A549 (cell line): Measurements from ENCODE around the gene HPRT1.

Experiments
- BCL3 ChIP-seq: fragments of >200 bp; sonication (Bioruptor Twin); formaldehyde crosslinking; IDR thresholded peaks from 3 replicates; pipeline ENCODE4 v1.6.1; 2016
- CTCF ChIP-seq: fragments of >200 bp; sonication (Bioruptor Twin); formaldehyde crosslinking; IDR thresholded peaks from 3 replicates; pipeline ENCODE4 v1.5.1; 2016
- E2F6 ChIP-seq: IDR thresholded peaks from 2 replicates; pipeline ENCODE4 v1.6.1; 2012; ENCODE audit warnings: low read depth, borderline replicate concordance
- KDM1A ChIP-seq: fragments of 200-600 bp; sonication (generic); IDR thresholded peaks from 2 replicates; pipeline ENCODE4 v1.6.1; 2016; ENCODE audit warnings: low read depth, mild to moderate bottlenecking
- PBX3 ChIP-seq: IDR thresholded peaks from 2 replicates; pipeline ENCODE4 v1.6.1; 2012
- POLR2A ChIP-seq: IDR thresholded peaks from 2 replicates; pipeline ENCODE4 v1.6.1; 2012; ENCODE audit warnings: mild to moderate bottlenecking, low read length
- REST ChIP-seq: fragments of 200-600 bp; sonication (generic); IDR thresholded peaks from 2 replicates; pipeline ENCODE4 v1.6.1; 2016; ENCODE audit warnings: antibody characterized with exemption, mild to moderate bottlenecking, moderate library complexity

- no peak for TF ChIP-seq CTCF
- no peak for TF ChIP-seq KDM1A
- TF ChIP-seq POLR2A: no peak
- no peak for TF ChIP-seq PBX3
- TF ChIP-seq REST: no peak
- TF ChIP-seq BCL3: no peak
- no peak for TF ChIP-seq E2F6
Measured at GRCh38 chrX:134533952-134534351, 74.0 kb downstream of the HPRT1 start.
